Neuron (in vitro differentiated cells): ENCODE results near the gene PLSCR1.

Source experiments
- H2AFZ ChIP-seq: one replicate; pipeline ENCODE4 v1.6.1; 2013; ENCODE audit warnings: low read depth, mild to moderate bottlenecking, inconsistent platforms, low read length, moderate library complexity
- H3K27me3 ChIP-seq: one replicate; pipeline ENCODE4 v1.6.1; 2013; ENCODE audit warnings: low read length; ENCODE audit not compliant: insufficient read depth
- H3K36me3 ChIP-seq: one replicate; pipeline ENCODE4 v1.6.1; 2013; ENCODE audit warnings: low read length; ENCODE audit not compliant: insufficient read depth
- H3K4me1 ChIP-seq: one replicate; pipeline ENCODE4 v1.6.1; 2013; ENCODE audit warnings: low read length; ENCODE audit not compliant: insufficient read depth
- H3K4me3 ChIP-seq: 2 replicates; pipeline ENCODE4 v1.5.1; 2013; ENCODE audit warnings: mild to moderate bottlenecking, low read length, moderate library complexity
- H3K9me3 ChIP-seq: one replicate; pipeline ENCODE4 v1.6.1; 2013; ENCODE audit warnings: low read length

The PLSCR1 gene

DNA sequence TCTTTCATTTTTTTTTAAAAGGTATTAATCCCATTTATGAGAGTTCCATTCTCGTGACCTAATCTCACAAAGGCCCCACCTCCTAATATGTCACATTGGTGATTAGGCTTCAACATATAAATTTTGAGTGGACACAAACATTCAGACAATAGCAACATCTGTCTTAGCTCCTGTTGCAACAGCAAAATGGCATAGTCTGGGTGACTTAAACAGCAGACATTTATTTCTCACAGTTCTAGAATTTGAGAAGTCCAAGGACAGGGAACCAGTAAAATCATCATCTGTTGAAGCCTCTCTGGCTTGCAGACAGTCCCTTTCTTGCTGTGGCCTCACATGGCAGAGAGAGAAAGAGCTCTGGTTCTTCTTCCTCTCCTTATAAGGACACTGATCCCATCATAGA lies 71.8 kb downstream of the PLSCR1 start:
- Histone ChIP-seq H3K4me3 (no peak overlapping the region), H3K36me3 (no peaks in the 10 kb centered on the region), H2AFZ (no peak overlapping the region), H3K9me3 (no peaks in the 10 kb centered on the region), H3K4me1 (no peaks in the 10 kb centered on the region), H3K27me3 (no peaks in the 10 kb centered on the region)

GRCh38 chr3:146471012-146471411 lies 73.4 kb downstream of the PLSCR1 start:
- Histone ChIP-seq H3K4me3 (no peak overlapping the region), H3K9me3 (no peaks in the 10 kb centered on the region), H3K27me3 (no peaks in the 10 kb centered on the region), H3K4me1 (no peaks in the 10 kb centered on the region), H2AFZ (no peak overlapping the region), H3K36me3 (no peaks in the 10 kb centered on the region)

GRCh38 chr3:146470425-146470990 lies 73.9 kb downstream of the PLSCR1 start:
- no peaks in the 10 kb centered on the region for H3K36me3 ChIP-seq
- H3K4me3 ChIP-seq = no peak overlapping the region
- H2AFZ ChIP-seq = no peak overlapping the region
- H3K9me3 ChIP-seq = no peaks in the 10 kb centered on the region
- no peaks in the 10 kb centered on the region for H3K4me1 ChIP-seq
- no peaks in the 10 kb centered on the region for H3K27me3 ChIP-seq

DNA sequence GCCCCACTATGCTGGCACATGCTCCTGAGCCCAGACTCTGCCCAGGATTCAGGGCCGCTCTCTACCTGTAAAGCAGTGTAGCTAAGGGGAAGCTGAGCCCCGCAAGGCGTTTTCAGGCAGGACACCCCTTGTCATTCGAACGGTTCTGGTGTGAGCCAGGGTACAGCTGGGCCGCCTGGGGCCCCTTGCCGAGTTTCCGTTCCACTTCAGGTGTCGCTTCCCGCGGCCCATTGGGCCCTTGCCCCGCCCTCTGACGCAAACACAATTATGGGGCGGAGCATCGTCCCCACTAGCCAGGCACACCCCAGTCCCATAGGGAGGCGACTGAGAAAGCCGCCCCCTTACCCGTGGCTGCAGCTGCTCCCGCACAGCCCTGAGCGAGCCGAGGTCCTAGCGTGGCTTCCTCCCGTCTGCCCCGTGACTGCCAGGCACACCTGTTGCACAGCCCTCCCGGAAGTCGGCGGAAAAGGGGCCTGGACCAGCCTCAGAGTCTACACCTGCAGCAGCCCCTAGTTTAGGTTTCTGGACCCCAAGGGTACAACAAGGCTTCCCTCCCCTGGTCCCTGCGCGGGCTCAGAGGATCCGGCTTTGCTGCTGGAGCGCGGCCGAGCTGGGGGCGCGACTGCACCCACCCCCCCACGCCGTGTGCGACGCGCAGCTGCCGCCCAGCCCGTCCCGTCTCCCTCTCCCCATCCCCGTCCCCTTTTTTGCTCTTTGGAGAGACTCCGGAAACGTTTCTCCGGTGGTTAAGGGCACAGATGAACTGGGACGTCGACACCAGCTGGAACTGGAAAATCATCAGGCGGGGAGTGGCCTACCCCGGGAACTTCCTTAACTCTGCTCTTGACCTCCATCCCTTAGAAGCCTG lies 75.0 kb downstream of the PLSCR1 start, which contains the start of gene PLSCR2:
TSS of gene PLSCR2 (minus strand) at position 412 of the 868 bp plus-strand sequence. CDS start 9,657 bp downstream, outside the sequence.
- no peak within 1 kb of the TSS for H2AFZ ChIP-seq
- no peaks in the 10 kb centered on the region for H3K9me3 ChIP-seq
- no peak within 1 kb of the TSS for H3K4me3 ChIP-seq
- H3K4me1 ChIP-seq = no peaks in the 10 kb centered on the region
- H3K36me3 ChIP-seq = no peaks in the 10 kb centered on the region
- H3K27me3 ChIP-seq = no peaks in the 10 kb centered on the region

- Histone ChIP-seq H3K4me3 (no peak overlapping the region), H3K4me1 (no peaks in the 10 kb centered on the region), H3K36me3 (no peaks in the 10 kb centered on the region), H3K27me3 (no peaks in the 10 kb centered on the region), H2AFZ (no peak overlapping the region), H3K9me3 (no peaks in the 10 kb centered on the region)
Measured at GRCh38 chr3:146468671-146469149, 75.7 kb downstream of the PLSCR1 start.

- Histone ChIP-seq H3K27me3 (no peaks in the 10 kb centered on the region), H3K4me3 (no peak overlapping the region), H3K4me1 (no peaks in the 10 kb centered on the region), H2AFZ (no peak overlapping the region), H3K9me3 (no peaks in the 10 kb centered on the region), H3K36me3 (no peaks in the 10 kb centered on the region)
Measured at GRCh38 chr3:146468234-146468633, 76.2 kb downstream of the PLSCR1 start.

DNA sequence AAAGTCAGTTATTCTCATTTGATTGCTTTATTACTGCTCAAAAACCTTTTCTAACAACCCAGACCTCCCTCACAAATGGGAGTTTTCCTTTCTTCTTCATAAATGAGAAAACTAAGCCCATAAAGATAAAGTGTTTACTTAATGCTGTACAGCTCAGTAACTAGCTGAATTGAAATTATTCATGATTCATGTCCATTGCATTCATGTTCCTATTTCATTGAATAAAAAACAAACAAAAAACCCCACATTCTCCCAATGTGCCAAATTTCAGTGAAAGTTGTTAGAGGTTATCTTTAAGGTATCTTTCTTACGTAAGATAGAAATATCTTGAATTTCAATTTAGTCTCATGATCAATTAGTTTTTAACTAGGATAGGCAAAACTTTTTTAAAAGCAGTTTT lies 77.8 kb downstream of the PLSCR1 start:
- no peaks in the 10 kb centered on the region for H3K36me3 ChIP-seq
- H2AFZ ChIP-seq = no peak overlapping the region
- H3K27me3 ChIP-seq = no peaks in the 10 kb centered on the region
- H3K9me3 ChIP-seq = no peaks in the 10 kb centered on the region
- no peaks in the 10 kb centered on the region for H3K4me1 ChIP-seq
- no peak overlapping the region for H3K4me3 ChIP-seq

- Histone ChIP-seq H3K4me1 (no peaks in the 10 kb centered on the region), H3K9me3 (no peaks in the 10 kb centered on the region), H3K36me3 (no peaks in the 10 kb centered on the region), H3K4me3 (no peak overlapping the region), H3K27me3 (no peaks in the 10 kb centered on the region), H2AFZ (no peak overlapping the region)
Measured at GRCh38 chr3:146465693-146466465, 78.5 kb downstream of the PLSCR1 start.
